SJCRH30 (cell line): ENCODE data around the gene DNAJC7. TPM values are rescaled to one million over a fixed set of nuclear protein-coding genes. Genes with fewer than 3 reads are reported as not detected.
A peak's percentile ranks its signal among the peaks of the same experiment; 100 is the strongest.

Experiments
- DNase-seq, 2 experiments: peaks; one replicate each; pipeline ENCODE4 v3.0.0-alpha.2; 2015 to 2020
- H3K27ac ChIP-seq: fragments of 250-450 bp; sonication (Bioruptor Pico); 2 replicates; pipeline ENCODE4 v1.5.1; 2020; ENCODE audit warnings: mild to moderate bottlenecking, moderate library complexity
- H3K27me3 ChIP-seq: fragments of 250-450 bp; sonication (Bioruptor Pico); 2 replicates; pipeline ENCODE4 v1.5.1; 2020; ENCODE audit warnings: mild to moderate bottlenecking, moderate library complexity
- H3K36me3 ChIP-seq: fragments of 250-450 bp; sonication (Bioruptor Pico); 2 replicates; pipeline ENCODE4 v1.5.1; 2020; ENCODE audit warnings: mild to moderate bottlenecking, moderate library complexity
- H3K4me1 ChIP-seq: fragments of 250-450 bp; sonication (Bioruptor Pico); 2 replicates; pipeline ENCODE4 v1.5.1; 2020; ENCODE audit warnings: mild to moderate bottlenecking, moderate library complexity
- H3K4me3 ChIP-seq: fragments of 250-450 bp; sonication (Bioruptor Pico); 2 replicates; pipeline ENCODE4 v1.5.1; 2020; ENCODE audit warnings: mild to moderate bottlenecking, moderate library complexity
- H3K9me3 ChIP-seq: fragments of 250-450 bp; sonication (Bioruptor Pico); replicated peaks from 2 replicates; pipeline ENCODE4 v1.5.1; 2020; ENCODE audit warnings: mild to moderate bottlenecking, moderate library complexity
- total RNA-seq: library from RNA; depleted of rRNA; stranded (reverse); fragments of >200 nt; shearing (Covaris generic); gene quantifications from 2 replicates; pipeline ENCODE4 v1.2.3, GENCODE V29; 2014

The DNAJC7 gene
- total RNA-seq, 1 experiment from 2014 or later, result 103 TPM

GRCh38 chr17:42051013-42051400 is 33.8 kb upstream of the DNAJC7 start:
- Histone ChIP-seq H3K27ac (no peak overlapping the region), H3K4me3 (no peak overlapping the region), H3K4me1 (peaks cover 4% of the 10 kb centered on the region; the same call in 1 of the 2 replicates), H3K27me3 (peaks cover 6% of the 10 kb centered on the region; the same call in 1 of the 2 replicates), H3K36me3 (no peaks in the 10 kb centered on the region), H3K9me3 (no peaks in the 10 kb centered on the region)
- no peak for DNase-seq

GRCh38 chr17:42050393-42051012 is 33.3 kb upstream of the DNAJC7 start, which contains the start of gene C17orf113:
C17orf113 (minus strand) TSS chr17:42050601; CDS start chr17:42043376, 7,225 bp downstream.
- Histone ChIP-seq H3K4me1 (peaks cover 3% of the 10 kb centered on the region; the same call in 1 of the 2 replicates), H3K4me3 (peak within 1 kb of the TSS; percentile 61), H3K27me3 (peaks cover 6% of the 10 kb centered on the region; the same call in 1 of the 2 replicates), H3K9me3 (no peaks in the 10 kb centered on the region), H3K36me3 (no peaks in the 10 kb centered on the region), H3K27ac (no peak within 1 kb of the TSS)
- peak; percentile 49 to 64 for DNase-seq

- no peak overlapping the region for H3K27ac ChIP-seq
- peak overlapping the region; percentile 61 for H3K4me3 ChIP-seq
- H3K27me3 ChIP-seq, result peaks cover 6% of the 10 kb centered on the region; the same call in 1 of the 2 replicates
- no peaks in the 10 kb centered on the region for H3K9me3 ChIP-seq
- no peak for DNase-seq
- H3K36me3 ChIP-seq, result no peaks in the 10 kb centered on the region
- H3K4me1 ChIP-seq, result no peaks in the 10 kb centered on the region
Measured at GRCh38 chr17:42049834-42050392, 32.7 kb upstream of the DNAJC7 start.

GRCh38 chr17:42047343-42047742 is 30.1 kb upstream of the DNAJC7 start:
- no peak overlapping the region for H3K4me3 ChIP-seq
- H3K4me1 ChIP-seq, result no peaks in the 10 kb centered on the region
- H3K27ac ChIP-seq, result no peak overlapping the region
- H3K36me3 ChIP-seq, result no peaks in the 10 kb centered on the region
- DNase-seq, result no peak
- no peaks in the 10 kb centered on the region for H3K9me3 ChIP-seq
- no peaks in the 10 kb centered on the region for H3K27me3 ChIP-seq

- Histone ChIP-seq H3K36me3 (no peaks in the 10 kb centered on the region), H3K4me3 (no peak overlapping the region)
- no peak for DNase-seq
Measured at GRCh38 chr17:42045719-42046118, 28.5 kb upstream of the DNAJC7 start.

GRCh38 chr17:42042598-42043319 is 25.5 kb upstream of the DNAJC7 start:
- H3K4me3 ChIP-seq, result no peak overlapping the region
- no peaks in the 10 kb centered on the region for H3K4me1 ChIP-seq
- H3K36me3 ChIP-seq, result no peaks in the 10 kb centered on the region
- H3K27me3 ChIP-seq, result no peaks in the 10 kb centered on the region
- DNase-seq, result no peak
- H3K9me3 ChIP-seq, result no peaks in the 10 kb centered on the region
- no peak overlapping the region for H3K27ac ChIP-seq

More at GRCh38 chr17:42045719-42046118, 28.5 kb upstream of the DNAJC7 start:
- H3K9me3 ChIP-seq, result no peaks in the 10 kb centered on the region
- H3K4me1 ChIP-seq, result no peaks in the 10 kb centered on the region
- H3K27me3 ChIP-seq, result no peaks in the 10 kb centered on the region
- H3K27ac ChIP-seq, result no peak overlapping the region

GRCh38 chr17:42041619-42042018 is 24.4 kb upstream of the DNAJC7 start:
- Histone ChIP-seq H3K27ac (no peak overlapping the region), H3K4me3 (no peak overlapping the region), H3K4me1 (no peaks in the 10 kb centered on the region), H3K27me3 (no peaks in the 10 kb centered on the region), H3K9me3 (no peaks in the 10 kb centered on the region), H3K36me3 (no peaks in the 10 kb centered on the region)
- DNase-seq, result no peak

GRCh38 chr17:42040818-42041217 is 23.6 kb upstream of the DNAJC7 start:
- no peaks in the 10 kb centered on the region for H3K9me3 ChIP-seq
- H3K27me3 ChIP-seq, result no peaks in the 10 kb centered on the region
- DNase-seq, result no peak
- H3K36me3 ChIP-seq, result no peaks in the 10 kb centered on the region
- H3K27ac ChIP-seq, result no peak overlapping the region
- no peak overlapping the region for H3K4me3 ChIP-seq
- H3K4me1 ChIP-seq, result no peaks in the 10 kb centered on the region

- no peak for DNase-seq
- H3K27ac ChIP-seq, result no peak overlapping the region
- H3K27me3 ChIP-seq, result no peaks in the 10 kb centered on the region
- no peaks in the 10 kb centered on the region for H3K36me3 ChIP-seq
- no peak overlapping the region for H3K4me3 ChIP-seq
- H3K9me3 ChIP-seq, result no peaks in the 10 kb centered on the region
- H3K4me1 ChIP-seq, result no peaks in the 10 kb centered on the region
Measured at GRCh38 chr17:42039794-42040763, 22.8 kb upstream of the DNAJC7 start.

GRCh38 chr17:42038221-42038973 is 21.2 kb upstream of the DNAJC7 start:
- H3K4me1 ChIP-seq, result no peaks in the 10 kb centered on the region
- no peaks in the 10 kb centered on the region for H3K36me3 ChIP-seq
- no peak for DNase-seq

GRCh38 chr17:42034059-42034458 is 16.8 kb upstream of the DNAJC7 start:
- Histone ChIP-seq H3K27me3 (no peaks in the 10 kb centered on the region), H3K36me3 (no peaks in the 10 kb centered on the region), H3K4me3 (no peak overlapping the region), H3K9me3 (no peaks in the 10 kb centered on the region), H3K27ac (no peak overlapping the region), H3K4me1 (no peaks in the 10 kb centered on the region)
- DNase-seq, result no peak

More at GRCh38 chr17:42038221-42038973, 21.2 kb upstream of the DNAJC7 start:
- Histone ChIP-seq H3K27ac (no peak overlapping the region), H3K9me3 (no peaks in the 10 kb centered on the region), H3K4me3 (no peak overlapping the region), H3K27me3 (no peaks in the 10 kb centered on the region)

- Histone ChIP-seq H3K27ac (no peak overlapping the region), H3K27me3 (no peaks in the 10 kb centered on the region), H3K9me3 (no peaks in the 10 kb centered on the region), H3K36me3 (no peaks in the 10 kb centered on the region), H3K4me1 (peaks cover 20% of the 10 kb centered on the region), H3K4me3 (no peak overlapping the region)
- DNase-seq, result no peak
Measured at GRCh38 chr17:42031584-42031983, 14.3 kb upstream of the DNAJC7 start.

- Histone ChIP-seq H3K36me3 (peaks cover 7% of the 10 kb centered on the region), H3K27me3 (no peaks in the 10 kb centered on the region), H3K27ac (no peak overlapping the region), H3K4me1 (peaks cover 42% of the 10 kb centered on the region), H3K9me3 (no peaks in the 10 kb centered on the region), H3K4me3 (no peak overlapping the region)
- no peak for DNase-seq
Measured at GRCh38 chr17:42028791-42029127, 11.5 kb upstream of the DNAJC7 start.
